NCI-H345 treated with DMSO at 0.1 percent for 48 hours (cell line): ENCODE results near the gene UBAP1L.
"Not testable (repeated sequence)": the region's sequence is repeated elsewhere in the genome, so short reads cannot be mapped to it uniquely, and the experiment has no call there.

ENCODE experiments used
- DNase-seq: peaks from one replicate; lab custom pipeline; 2025; ENCODE audit not compliant: unreplicated experiment; lab: John Stamatoyannopoulos, UW

The UBAP1L gene

GRCh38 chr15:65100442-65100841 lies 14.6 kb downstream of the UBAP1L start:
- no peak for DNase-seq

GRCh38 chr15:65099801-65100200 lies 15.2 kb downstream of the UBAP1L start:
- DNase-seq = not testable (repeated sequence)

- no peak for DNase-seq
Observed at GRCh38 chr15:65099336-65099735, 15.7 kb downstream of the UBAP1L start.

GRCh38 chr15:65097651-65098263 lies 17.2 kb downstream of the UBAP1L start:
- DNase-seq = no peak

GRCh38 chr15:65096481-65097385 lies 18.3 kb downstream of the UBAP1L start:
- no peak for DNase-seq

- no peak for DNase-seq
Observed at GRCh38 chr15:65095747-65096104, 19.3 kb downstream of the UBAP1L start.

- no peak for DNase-seq
Observed at GRCh38 chr15:65095011-65095746, 19.8 kb downstream of the UBAP1L start.

- DNase-seq = no peak
Observed at GRCh38 chr15:65094294-65094995, 20.6 kb downstream of the UBAP1L start.

GRCh38 chr15:65093793-65094170 lies 21.2 kb downstream of the UBAP1L start:
- not testable (repeated sequence) for DNase-seq

GRCh38 chr15:65092911-65093792 lies 21.8 kb downstream of the UBAP1L start:
- no peak for DNase-seq

- DNase-seq = no peak
Observed at GRCh38 chr15:65091946-65092770, 22.8 kb downstream of the UBAP1L start.

- DNase-seq = no peak
Observed at GRCh38 chr15:65089206-65089824, 25.7 kb downstream of the UBAP1L start.

GRCh38 chr15:65088643-65089021 lies 26.4 kb downstream of the UBAP1L start:
- no peak for DNase-seq

GRCh38 chr15:65087873-65088642 lies 26.9 kb downstream of the UBAP1L start:
- DNase-seq = no peak

GRCh38 chr15:65087411-65087810 lies 27.6 kb downstream of the UBAP1L start:
- DNase-seq = no peak

GRCh38 chr15:65086680-65087111 lies 28.3 kb downstream of the UBAP1L start:
- no peak for DNase-seq

GRCh38 chr15:65085990-65086679 lies 28.9 kb downstream of the UBAP1L start:
- DNase-seq = no peak
